Ascending aorta (tissue), 2 donors: ENCODE measurements around the gene TMCO6. TPM values are rescaled to one million over a fixed set of nuclear protein-coding genes. Genes with fewer than 3 reads are reported as not detected.

ENCODE experiments used
- DNase-seq, 2 donors: peaks; one replicate each; pipeline ENCODE4 v3.0.0-alpha.2; 2019; ENCODE audit warnings: low spot score in 2 of 2
- H3K27ac ChIP-seq, 2 donors: fragments of 200-600 bp; sonication (generic); one replicate each; pipeline ENCODE4 v1.5.1; 2016 to 2017; ENCODE audit warnings: mild to moderate bottlenecking in 1 of 2
- H3K27me3 ChIP-seq: fragments of 200-600 bp; sonication (generic); one replicate; pipeline ENCODE4 v1.5.1; 2017
- H3K36me3 ChIP-seq, 2 donors: fragments of 200-600 bp; sonication (generic); one replicate each; pipeline ENCODE4 v1.5.1; 2016
- H3K4me1 ChIP-seq, 2 donors: fragments of 200-600 bp; sonication (generic); one replicate each; pipeline ENCODE4 v1.5.1; 2016 to 2017; ENCODE audit warnings: mild to moderate bottlenecking in 1 of 2
- H3K4me3 ChIP-seq, 2 donors: fragments of 200-600 bp; sonication (generic); one replicate each; pipeline ENCODE4 v1.5.1; 2016 to 2017; ENCODE audit warnings: mild to moderate bottlenecking in 1 of 2
- H3K9me3 ChIP-seq, 2 donors: fragments of 200-600 bp; sonication (generic); one replicate each; pipeline ENCODE4 v1.5.1; 2016
- CTCF ChIP-seq, 3 experiments: fragments of 200-600 bp in 2 of 3; fragments of 450-650 bp in 1 of 3; sonication (generic) in 2 of 3; IDR thresholded peaks; one replicate each; pipeline ENCODE4 v1.5.1; 2016 to 2019; ENCODE audit warnings: antibody characterized with exemption in 3 of 3, mild to moderate bottlenecking in 1 of 3, moderate library complexity in 1 of 3
- intact Hi-C: fragments of 100-400 bp; cut with DNase I; formaldehyde crosslinking; loops from one replicate; pipeline ENCODE4 v1.15.1; 2023
- total RNA-seq: library from RNA; depleted of rRNA; stranded (reverse); fragments of >200 nt; gene quantifications from one replicate; pipeline ENCODE4 v1.1.0, GENCODE V29; 2016

The TMCO6 gene
- total RNA-seq, 1 donor from 2014 or later: 87.7 TPM

DNA sequence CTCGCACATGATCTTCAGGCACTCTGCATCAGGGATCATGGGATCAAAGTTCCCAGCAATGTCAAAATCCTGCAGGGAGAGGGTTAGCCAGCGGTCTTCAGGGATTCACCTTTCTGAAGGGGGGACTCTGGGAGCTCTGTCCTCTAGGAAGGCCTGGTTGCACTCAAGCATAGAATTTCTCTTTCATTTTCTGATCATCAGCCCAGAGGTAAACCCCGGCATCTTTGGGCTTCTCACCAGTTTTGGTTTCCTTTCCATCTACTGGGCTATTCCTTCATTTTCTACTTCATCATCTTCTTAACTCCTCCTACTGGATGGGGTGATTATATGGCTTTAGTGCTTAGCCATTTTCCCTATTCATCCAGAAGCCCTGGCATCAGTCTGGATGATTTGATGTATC is 38.7 kb downstream of the TMCO6 start:
- H3K9me3 ChIP-seq: no peaks in the 10 kb centered on the region
- no peaks in the 10 kb centered on the region for H3K27me3 ChIP-seq
- no peak overlapping the region for H3K27ac ChIP-seq
- intact Hi-C loops: no loop called here
- TF ChIP-seq CTCF (IDR thresholded peaks at IDR 0.05): no peak
- no peak for DNase-seq
- no peak overlapping the region for H3K4me3 ChIP-seq
- H3K36me3 ChIP-seq: peaks cover 65 to 85% of the 10 kb centered on the region in 2 donors
- H3K4me1 ChIP-seq: no peaks in the 10 kb centered on the region

- no peak for TF ChIP-seq CTCF (IDR thresholded peaks at IDR 0.05)
- no peaks in the 10 kb centered on the region for H3K9me3 ChIP-seq
- intact Hi-C loops: no loop called here
- H3K4me3 ChIP-seq: no peak overlapping the region
- no peak overlapping the region for H3K27ac ChIP-seq
- no peaks in the 10 kb centered on the region for H3K27me3 ChIP-seq
- H3K36me3 ChIP-seq: peaks cover 67 to 81% of the 10 kb centered on the region in 2 donors
- DNase-seq: peak in 1 of 2 donors; percentile 38
- no peaks in the 10 kb centered on the region for H3K4me1 ChIP-seq
These were observed 39.7 kb downstream of the TMCO6 start for GRCh38 chr5:140678993-140679392.

DNA sequence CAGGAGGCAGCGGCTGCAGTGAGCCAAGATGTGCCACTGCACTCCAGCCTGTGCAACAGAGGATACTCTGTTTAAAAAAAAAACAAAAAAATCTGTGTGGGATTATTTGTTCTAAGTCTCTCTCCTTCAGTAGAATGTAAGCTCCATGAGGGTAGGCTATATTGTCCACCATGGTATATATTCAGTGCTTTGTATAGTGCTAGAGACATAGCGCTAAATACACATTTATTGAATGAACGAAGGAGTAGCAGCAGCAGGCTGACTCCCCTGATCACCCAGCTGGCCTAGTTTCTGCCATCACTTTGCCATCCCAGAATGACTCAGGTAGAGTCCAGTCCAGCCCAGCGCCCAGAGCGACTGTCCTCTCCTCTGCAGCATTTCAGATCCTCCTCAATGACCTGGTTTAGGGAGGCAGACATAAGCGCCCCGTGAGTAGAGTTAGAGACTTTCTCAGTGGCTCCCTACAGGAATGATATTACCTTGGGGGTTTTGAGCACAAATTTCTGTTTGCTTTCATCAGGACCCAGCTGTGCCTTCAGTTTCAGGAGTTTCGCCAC is 51.2 kb downstream of the TMCO6 start:
- TF ChIP-seq CTCF (IDR thresholded peaks at IDR 0.05): no peak
- peak overlapping the region; percentile 60 to 86 for H3K4me3 ChIP-seq
- intact Hi-C loops: loop anchor here (5.0 kb wide), 2 partner anchors 43 to 288 kb away; partner anchors contain the start of genes ANKHD1, IK and NDUFA2
- no peaks in the 10 kb centered on the region for H3K27me3 ChIP-seq
- H3K36me3 ChIP-seq: peaks cover 29 to 49% of the 10 kb centered on the region in 2 donors
- H3K4me1 ChIP-seq: peaks cover 4 to 25% of the 10 kb centered on the region in 2 donors
- no peak for DNase-seq
- H3K27ac ChIP-seq: peak overlapping the region; percentile 76 to 81
- H3K9me3 ChIP-seq: no peaks in the 10 kb centered on the region

GRCh38 chr5:140690941-140691924 is 52.0 kb downstream of the TMCO6 start, which contains the start of the genes HARS1 and HARS2:
Gene HARS1 (minus strand): TSS chr5:140691370. CDS start chr5:140691304, 66 bp downstream.
Gene HARS2 (plus strand): TSS chr5:140691455. CDS start chr5:140691649, 194 bp downstream.
- Histone ChIP-seq H3K27me3 (no peaks in the 10 kb centered on the region), H3K9me3 (no peaks in the 10 kb centered on the region), H3K4me1 (peaks cover 4 to 25% of the 10 kb centered on the region in 2 donors), H3K27ac (peak within 1 kb of the TSS; percentile 76 to 81), H3K36me3 (peaks cover 31 to 55% of the 10 kb centered on the region in 2 donors), H3K4me3 (peak within 1 kb of the TSS; percentile 60 to 86)
- peak in 1 of 3 experiments; percentile 12 for TF ChIP-seq CTCF (IDR thresholded peaks at IDR 0.05)
- intact Hi-C loops: loop anchor here (5.0 kb wide), 2 partner anchors 44 to 289 kb away; partner anchors contain the start of genes ANKHD1, IK and NDUFA2
- DNase-seq: peak; percentile 58 to 94

GRCh38 chr5:140694276-140694675 is 55.0 kb downstream of the TMCO6 start:
- intact Hi-C loops: loop anchor here (5.0 kb wide), 2 partner anchors 47 to 292 kb away; partner anchors contain the start of genes ANKHD1, IK and NDUFA2
- Histone ChIP-seq H3K27me3 (no peaks in the 10 kb centered on the region), H3K27ac (no peak overlapping the region), H3K36me3 (peaks cover 48 to 61% of the 10 kb centered on the region in 2 donors), H3K9me3 (no peaks in the 10 kb centered on the region), H3K4me1 (peaks cover 4 to 25% of the 10 kb centered on the region in 2 donors), H3K4me3 (no peak overlapping the region)
- no peak for DNase-seq
- no peak for TF ChIP-seq CTCF (IDR thresholded peaks at IDR 0.05)

Other genes with a start within 250 kb of the TMCO6 start
- gene ANKHD1, start 237.6 kb upstream of the TMCO6 start, total RNA-seq: 73.4 TPM
- 4.0 TPM for gene EIF4EBP3, start 91.8 kb upstream of the TMCO6 start, total RNA-seq
- gene SRA1, start 82.0 kb upstream of the TMCO6 start, total RNA-seq: 47.3 TPM
- gene APBB3, start 74.9 kb upstream of the TMCO6 start, total RNA-seq: 47.3 TPM
- 46.2 TPM for gene SLC35A4, start 74.6 kb upstream of the TMCO6 start, total RNA-seq
- gene CD14, start 6.3 kb upstream of the TMCO6 start, total RNA-seq: 122 TPM
- gene NDUFA2, start 8.2 kb downstream of the TMCO6 start, total RNA-seq: 122 TPM
- gene IK, start 8.4 kb downstream of the TMCO6 start, total RNA-seq: 130 TPM
- gene WDR55, start 25.5 kb downstream of the TMCO6 start, total RNA-seq: 10.1 TPM
- 3.5 TPM for gene DND1, start 34.1 kb downstream of the TMCO6 start, total RNA-seq
- gene HARS1, start 51.9 kb downstream of the TMCO6 start, total RNA-seq: 68.6 TPM
- 10.7 TPM for gene HARS2, start 52.0 kb downstream of the TMCO6 start, total RNA-seq
- gene ZMAT2, start 61.0 kb downstream of the TMCO6 start, total RNA-seq: 15.5 TPM
- not detected for gene PCDHA1, start 146.7 kb downstream of the TMCO6 start, total RNA-seq
- not detected for gene PCDHA2, start 155.4 kb downstream of the TMCO6 start, total RNA-seq
- gene PCDHA3, start 161.6 kb downstream of the TMCO6 start, total RNA-seq: not detected
- gene PCDHA4, start 167.6 kb downstream of the TMCO6 start, total RNA-seq: not detected
- not detected for gene PCDHA5, start 182.2 kb downstream of the TMCO6 start, total RNA-seq
- gene PCDHA6, start 188.5 kb downstream of the TMCO6 start, total RNA-seq: not detected
- gene PCDHA7, start 194.8 kb downstream of the TMCO6 start, total RNA-seq: not detected
- gene PCDHA8, start 201.7 kb downstream of the TMCO6 start, total RNA-seq: not detected
- not detected for gene PCDHA9, start 208.9 kb downstream of the TMCO6 start, total RNA-seq
- gene PCDHA10, start 216.4 kb downstream of the TMCO6 start, total RNA-seq: 2.0 TPM
- not detected for gene PCDHA11, start 229.5 kb downstream of the TMCO6 start, total RNA-seq
- gene PCDHA12, start 235.9 kb downstream of the TMCO6 start, total RNA-seq: not detected
- gene PCDHA13, start 242.7 kb downstream of the TMCO6 start, total RNA-seq: 0.21 TPM